SK-N-SH treated with all-trans-retinoic acid at 6 μM for 48 hours (cell line): ENCODE data around the gene SFXN1.

Experiments
- TCF4 ChIP-seq: fragments of 250-450 bp; sonication (Bioruptor Pico); IDR thresholded peaks from 2 replicates; pipeline ENCODE4 v1.8.0; 2021; ENCODE audit warnings: mild to moderate bottlenecking, moderate library complexity, borderline replicate concordance
- TOX ChIP-seq: fragments of 250-450 bp; sonication (Bioruptor Pico); IDR thresholded peaks from 2 replicates; pipeline ENCODE4 v1.8.0; 2021; ENCODE audit warnings: mild to moderate bottlenecking, moderate library complexity, borderline replicate concordance
- ZFP30 ChIP-seq: fragments of 450-650 bp; formaldehyde crosslinking; IDR thresholded peaks from 2 replicates; pipeline ENCODE4 v1.5.0; 2022; ENCODE audit warnings: mild to moderate bottlenecking, moderate library complexity
- ZNF8 ChIP-seq: fragments of 450-650 bp; formaldehyde crosslinking; IDR thresholded peaks from 2 replicates; pipeline ENCODE4 v1.5.0; 2020; ENCODE audit warnings: mild to moderate bottlenecking, moderate library complexity

GRCh38 chr5:175444060-175444904, 34.1 kb upstream of the SFXN1 start, which contains the start of gene DRD1:
- no peak for TF ChIP-seq ZFP30 (CRISPR knock-in tag)
- no peak for TF ChIP-seq TCF4 (CRISPR knock-in tag)
- TF ChIP-seq TOX (CRISPR knock-in tag), result no peak
- TF ChIP-seq ZNF8 (CRISPR knock-in tag), result no peak
